ENCODE measurements around the gene SPNS1.

SPNS1 gene

DNA sequence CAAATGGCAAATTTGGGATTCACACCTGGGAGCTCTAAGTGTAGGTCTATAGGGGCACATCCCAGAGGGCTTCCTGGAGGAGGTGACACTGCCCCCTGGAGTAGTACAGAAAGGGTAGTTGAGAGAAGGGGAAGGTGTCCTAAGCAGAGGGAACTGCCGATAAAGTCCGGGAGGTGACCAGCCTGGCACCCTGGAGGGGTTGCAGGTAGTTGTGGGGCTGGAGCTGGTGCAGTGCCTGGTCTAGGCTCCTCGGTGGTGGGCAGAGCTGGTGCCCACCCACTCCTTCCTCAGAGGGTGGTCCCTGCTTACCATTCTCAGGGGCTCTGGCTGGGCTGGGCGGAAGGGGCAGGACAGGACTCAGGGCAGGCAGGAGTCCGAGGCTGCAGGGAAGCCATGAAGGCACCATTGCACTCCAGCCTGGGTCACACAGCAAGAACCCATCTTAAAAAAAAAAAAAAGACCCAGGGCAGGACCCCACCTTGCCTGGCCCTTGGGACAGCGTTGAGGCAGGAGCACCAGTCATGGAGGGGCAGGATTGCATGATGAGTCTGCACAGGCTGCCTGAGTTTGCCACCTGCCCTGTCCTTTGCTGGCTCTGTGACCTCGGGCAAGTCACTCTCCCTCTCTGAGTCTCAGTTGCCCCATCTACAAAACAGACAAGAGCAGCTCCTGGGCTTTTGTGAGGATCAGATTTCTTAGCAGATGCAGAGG is 54.0 kb downstream of the SPNS1 start:
- TF ChIP-seq, protein P1, sequence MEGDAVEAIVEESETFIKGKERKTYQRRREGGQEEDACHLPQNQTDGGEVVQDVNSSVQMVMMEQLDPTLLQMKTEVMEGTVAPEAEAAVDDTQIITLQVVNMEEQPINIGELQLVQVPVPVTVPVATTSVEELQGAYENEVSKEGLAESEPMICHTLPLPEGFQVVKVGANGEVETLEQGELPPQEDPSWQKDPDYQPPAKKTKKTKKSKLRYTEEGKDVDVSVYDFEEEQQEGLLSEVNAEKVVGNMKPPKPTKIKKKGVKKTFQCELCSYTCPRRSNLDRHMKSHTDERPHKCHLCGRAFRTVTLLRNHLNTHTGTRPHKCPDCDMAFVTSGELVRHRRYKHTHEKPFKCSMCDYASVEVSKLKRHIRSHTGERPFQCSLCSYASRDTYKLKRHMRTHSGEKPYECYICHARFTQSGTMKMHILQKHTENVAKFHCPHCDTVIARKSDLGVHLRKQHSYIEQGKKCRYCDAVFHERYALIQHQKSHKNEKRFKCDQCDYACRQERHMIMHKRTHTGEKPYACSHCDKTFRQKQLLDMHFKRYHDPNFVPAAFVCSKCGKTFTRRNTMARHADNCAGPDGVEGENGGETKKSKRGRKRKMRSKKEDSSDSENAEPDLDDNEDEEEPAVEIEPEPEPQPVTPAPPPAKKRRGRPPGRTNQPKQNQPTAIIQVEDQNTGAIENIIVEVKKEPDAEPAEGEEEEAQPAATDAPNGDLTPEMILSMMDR (IDR thresholded peaks at IDR 0.05) = no peak

DNA sequence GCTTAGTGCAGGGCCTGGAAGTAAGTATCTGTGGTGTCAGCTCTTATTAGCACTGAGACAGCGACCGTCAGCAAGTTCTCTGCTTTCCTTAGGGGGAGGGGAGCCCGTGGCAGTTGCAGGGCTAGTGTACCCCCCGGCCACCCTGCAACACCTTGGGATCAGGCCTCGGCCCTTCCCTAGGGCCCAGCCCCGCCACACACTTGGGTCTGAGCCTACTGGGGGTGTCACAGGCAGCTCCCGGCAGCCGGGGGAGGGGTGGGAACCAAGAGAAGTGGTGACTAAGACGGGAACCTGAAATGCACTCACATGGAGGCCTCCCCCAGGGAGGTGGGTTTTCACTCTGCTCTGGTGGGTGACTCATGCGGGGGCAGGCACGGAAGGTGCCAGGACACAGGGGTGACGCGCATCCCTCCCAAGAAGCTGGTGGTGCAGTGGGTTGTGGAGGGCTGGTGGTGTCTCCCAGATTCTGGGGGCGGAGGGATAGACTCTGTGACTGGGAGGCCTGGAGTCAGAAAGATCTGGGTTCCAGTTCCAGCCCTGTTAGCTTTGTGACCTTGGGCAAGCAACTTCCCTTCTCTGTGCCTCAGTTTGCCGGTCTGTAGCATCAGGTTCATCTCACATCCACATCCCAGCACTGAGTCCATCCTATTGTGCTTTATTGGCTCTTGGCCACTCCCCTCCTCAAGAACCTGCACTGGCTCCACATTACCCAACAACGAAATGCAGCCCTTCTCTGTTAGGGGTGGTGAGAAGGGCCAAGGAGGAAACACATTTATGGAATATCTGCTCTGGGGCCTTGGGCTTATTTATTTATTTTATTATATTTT is 54.8 kb downstream of the SPNS1 start:
- TF ChIP-seq, protein P1 (IDR thresholded peaks at IDR 0.05) = no peak

DNA sequence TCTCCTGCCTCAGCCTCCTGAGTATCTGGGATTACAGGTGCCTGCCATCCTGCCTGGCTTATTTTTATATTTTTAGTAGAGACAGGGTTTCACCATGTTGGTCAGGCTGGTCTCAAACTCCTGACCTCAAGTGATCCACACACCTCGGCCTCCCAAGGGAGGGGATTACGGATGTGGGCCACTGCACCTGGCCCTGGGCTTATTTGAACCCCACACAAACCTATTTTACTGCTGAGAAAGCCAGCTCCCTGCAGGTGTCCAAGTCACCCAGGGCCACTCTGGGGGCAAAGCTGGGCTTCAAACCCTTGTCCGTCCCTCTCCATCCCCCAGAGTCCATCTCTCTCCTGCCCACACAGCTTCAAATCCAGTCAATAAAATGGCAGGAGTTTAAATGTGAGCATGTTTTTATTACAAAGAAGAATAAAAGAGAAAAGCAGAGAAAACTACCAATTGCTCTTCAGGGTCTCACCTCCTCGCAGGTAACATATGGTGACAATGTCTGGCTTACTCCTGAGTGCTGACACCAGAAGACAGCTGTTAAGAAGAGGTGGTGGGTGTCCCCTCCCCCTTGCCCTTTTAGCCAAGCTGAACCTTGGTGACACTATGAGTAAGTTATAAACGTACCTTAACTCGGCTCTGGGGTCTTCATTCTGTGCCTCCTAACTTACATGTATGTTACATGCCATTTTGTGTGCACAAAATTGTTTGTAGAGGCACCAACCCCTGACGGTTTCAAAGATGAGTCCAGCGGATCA is 55.7 kb downstream of the SPNS1 start:
- TF ChIP-seq, protein P1 (IDR thresholded peaks at IDR 0.05) = no peak
